ENCODE results near the gene SSH2.

GRCh38 chr17:29674281-29674680 is 255.7 kb downstream of the SSH2 start:
- TF ChIP-seq CTCF (conservative IDR thresholded peaks at IDR 0.05) (no peak), EZH2 (IDR thresholded peaks at IDR 0.05; ENCODE audit: low read depth) (no peak)
